PFSK-1 (cell line): ENCODE measurements around the gene CNGB1.

Source experiments
- FOXP2 ChIP-seq: optimal IDR thresholded peaks from 2 replicates; pipeline ENCODE3; 2011; ENCODE audit warnings: borderline replicate concordance, control low read depth, inconsistent platforms; ENCODE audit not compliant: insufficient read depth; ENCODE audit errors: extremely low read length, extremely low read depth
- POLR2AphosphoS5 ChIP-seq: IDR thresholded peaks from 2 replicates; pipeline ENCODE4 v1.6.1; 2012; ENCODE audit warnings: low read depth, mild to moderate bottlenecking, control low read depth, low read length, moderate library complexity
- REST ChIP-seq, 2 experiments: IDR thresholded peaks; 2 replicates each; pipeline versions ENCODE4 v1.6.1 to v1.8.0; 2011 to 2012; ENCODE audit warnings: low read depth in 2 of 2, low read length in 2 of 2, control low read depth in 1 of 2, inconsistent platforms in 1 of 2, mild to moderate bottlenecking in 1 of 2, moderate library complexity in 1 of 2; ENCODE audit not compliant: insufficient read depth in 1 of 2
- SIN3A ChIP-seq: IDR thresholded peaks from 2 replicates; pipeline ENCODE4 v1.6.1; 2012; ENCODE audit warnings: mild to moderate bottlenecking, low read length, moderate library complexity, borderline replicate concordance; ENCODE audit not compliant: insufficient read depth
- TAF1 ChIP-seq: IDR thresholded peaks from 2 replicates; pipeline ENCODE4 v1.6.1; 2012; ENCODE audit warnings: low read length, control low read depth, borderline replicate concordance; ENCODE audit not compliant: insufficient read depth

The CNGB1 gene

GRCh38 chr16:57873218-57873617, 97.7 kb downstream of the CNGB1 start:
- TF ChIP-seq SIN3A (no peak), POLR2AphosphoS5 (no peak), FOXP2 (no peak), TAF1 (no peak), REST (IDR thresholded peaks at IDR 0.05; ENCODE audit: insufficient read depth in 1 of 2, low read depth in 2 of 2, low read length in 2 of 2) (no peak)

GRCh38 chr16:57871456-57871855, 99.5 kb downstream of the CNGB1 start:
- TF ChIP-seq FOXP2 (no peak), POLR2AphosphoS5 (no peak), TAF1 (no peak), SIN3A (no peak), REST (IDR thresholded peaks at IDR 0.05; ENCODE audit: insufficient read depth in 1 of 2, low read depth in 2 of 2, low read length in 2 of 2) (no peak)

- TF ChIP-seq FOXP2 = no peak
- TF ChIP-seq POLR2AphosphoS5 = no peak
- TF ChIP-seq SIN3A = no peak
- no peak for TF ChIP-seq TAF1
Observed at GRCh38 chr16:57870753-57871454, 100.0 kb downstream of the CNGB1 start.

- TF ChIP-seq TAF1 (no peak), POLR2AphosphoS5 (no peak), SIN3A (no peak), FOXP2 (no peak), REST (IDR thresholded peaks at IDR 0.05; ENCODE audit: insufficient read depth in 1 of 2, low read depth in 2 of 2, low read length in 2 of 2) (no peak)
Observed at GRCh38 chr16:57868913-57869520, 101.9 kb downstream of the CNGB1 start.

GRCh38 chr16:57867000-57867561, 103.8 kb downstream of the CNGB1 start:
- TF ChIP-seq FOXP2 = no peak
- no peak for TF ChIP-seq SIN3A
- TF ChIP-seq TAF1 = no peak
- no peak for TF ChIP-seq REST (IDR thresholded peaks at IDR 0.05; ENCODE audit: insufficient read depth in 1 of 2, low read depth in 2 of 2, low read length in 2 of 2)
- no peak for TF ChIP-seq POLR2AphosphoS5
